ENCODE measurements around the gene TNIK. TPM values are rescaled to one million over a fixed set of nuclear protein-coding genes. Genes with fewer than 3 reads are reported as not detected.

TNIK gene
- total RNA-seq, 3 donors from 2014 or later = 7.4 to 17.6 (median 10.2) TPM

- H3K9me3 ChIP-seq = no peaks in the 10 kb centered on the region
- H3K36me3 ChIP-seq = no peaks in the 10 kb centered on the region
- intact Hi-C loops (cut with DNase I; ENCODE audit: low total_unique reads) = no loop called here
- no peak overlapping the region for H3K4me3 ChIP-seq
- no peaks in the 10 kb centered on the region for H3K4me1 ChIP-seq
- no peak overlapping the region for H3K27ac ChIP-seq
- no peaks in the 10 kb centered on the region for H3K27me3 ChIP-seq
- no peak for DNase-seq (ENCODE audit: low spot score in 2 of 2)
- TF ChIP-seq POLR2A (IDR thresholded peaks at IDR 0.05) (no peak), POLR2AphosphoS5 (IDR thresholded peaks at IDR 0.05) (no peak), CTCF (IDR thresholded peaks at IDR 0.05) (no peak)
Observed at GRCh38 chr3:171436380-171436779, 23.8 kb downstream of the TNIK start.

- Histone ChIP-seq H3K36me3 (no peaks in the 10 kb centered on the region), H3K27ac (no peak overlapping the region), H3K4me3 (no peak overlapping the region), H3K27me3 (no peaks in the 10 kb centered on the region), H3K9me3 (no peaks in the 10 kb centered on the region), H3K4me1 (no peaks in the 10 kb centered on the region)
- TF ChIP-seq POLR2AphosphoS5 (IDR thresholded peaks at IDR 0.05) (no peak), CTCF (IDR thresholded peaks at IDR 0.05) (no peak), POLR2A (IDR thresholded peaks at IDR 0.05) (no peak)
- DNase-seq (ENCODE audit: low spot score in 2 of 2) = no peak
- intact Hi-C loops (cut with DNase I; ENCODE audit: low total_unique reads) = no loop called here
Observed at GRCh38 chr3:171435757-171436156, 24.4 kb downstream of the TNIK start.

- intact Hi-C loops (cut with DNase I; ENCODE audit: low total_unique reads) = no loop called here
- TF ChIP-seq POLR2A (IDR thresholded peaks at IDR 0.05) (no peak), POLR2AphosphoS5 (IDR thresholded peaks at IDR 0.05) (no peak), CTCF (IDR thresholded peaks at IDR 0.05) (no peak)
Observed at GRCh38 chr3:171435143-171435542, 25.1 kb downstream of the TNIK start.

GRCh38 chr3:171432548-171432947, 27.7 kb downstream of the TNIK start:
- Histone ChIP-seq H3K4me3 (no peak overlapping the region), H3K27ac (no peak overlapping the region), H3K27me3 (no peaks in the 10 kb centered on the region), H3K4me1 (no peaks in the 10 kb centered on the region), H3K36me3 (no peaks in the 10 kb centered on the region), H3K9me3 (no peaks in the 10 kb centered on the region)
- DNase-seq (ENCODE audit: low spot score in 2 of 2) = no peak
- TF ChIP-seq CTCF (IDR thresholded peaks at IDR 0.05) (no peak), POLR2A (IDR thresholded peaks at IDR 0.05) (no peak), POLR2AphosphoS5 (IDR thresholded peaks at IDR 0.05) (no peak)
- intact Hi-C loops (cut with DNase I; ENCODE audit: low total_unique reads) = no loop called here

More at GRCh38 chr3:171435143-171435542, 25.1 kb downstream of the TNIK start:
- Histone ChIP-seq H3K9me3 (no peaks in the 10 kb centered on the region), H3K4me3 (no peak overlapping the region), H3K36me3 (no peaks in the 10 kb centered on the region), H3K27ac (no peak overlapping the region), H3K4me1 (no peaks in the 10 kb centered on the region), H3K27me3 (no peaks in the 10 kb centered on the region)
- DNase-seq (ENCODE audit: low spot score in 2 of 2) = no peak

GRCh38 chr3:171431550-171431949, 28.7 kb downstream of the TNIK start:
- TF ChIP-seq CTCF (IDR thresholded peaks at IDR 0.05) = no peak
- TF ChIP-seq POLR2AphosphoS5 (IDR thresholded peaks at IDR 0.05) = no peak
- no peak for TF ChIP-seq POLR2A (IDR thresholded peaks at IDR 0.05)
- intact Hi-C loops (cut with DNase I; ENCODE audit: low total_unique reads) = no loop called here
- Histone ChIP-seq H3K4me3 (no peak overlapping the region), H3K36me3 (no peaks in the 10 kb centered on the region), H3K27me3 (no peaks in the 10 kb centered on the region), H3K27ac (no peak overlapping the region), H3K9me3 (no peaks in the 10 kb centered on the region), H3K4me1 (no peaks in the 10 kb centered on the region)
- DNase-seq (ENCODE audit: low spot score in 2 of 2) = no peak

Data from breast epithelium (tissue), 4 donors.